H1 (cell line): ENCODE measurements around the gene ZNF366. TPM values are rescaled to one million over a fixed set of nuclear protein-coding genes. Genes with fewer than 3 reads are reported as not detected.

Experiments used
- BRCA1 ChIP-seq: IDR thresholded peaks from 2 replicates; pipeline ENCODE4 v1.6.1; 2012; ENCODE audit warnings: low read depth, low read length, improper control_type of control experiment
- EGR1 ChIP-seq: IDR thresholded peaks from 2 replicates; pipeline ENCODE4 v1.6.1; 2011; ENCODE audit warnings: low read depth, low read length, borderline replicate concordance
- HDAC6 ChIP-seq: IDR thresholded peaks from one replicate; pipeline ENCODE4 v1.7.1; 2012; ENCODE audit warnings: low read depth, mild to moderate bottlenecking, inconsistent platforms, low read length, moderate library complexity
- KDM5A ChIP-seq: fragments of 200-600 bp; IDR thresholded peaks from 2 replicates; pipeline ENCODE4 v1.7.1; 2012; ENCODE audit warnings: mild to moderate bottlenecking, low read length, inconsistent platforms, mixed read lengths
- RFX5 ChIP-seq: IDR thresholded peaks from 2 replicates; pipeline ENCODE4 v1.6.1; 2011; ENCODE audit warnings: low read depth, low read length, improper control_type of control experiment, borderline replicate concordance
- SP1 ChIP-seq: IDR thresholded peaks from 2 replicates; pipeline ENCODE4 v1.6.1; 2011; ENCODE audit warnings: low read depth, low read length
- SUZ12 ChIP-seq: fragments of 200-600 bp; sonication (generic); IDR thresholded peaks from 2 replicates; pipeline ENCODE4 v1.6.1; 2012; ENCODE audit warnings: mild to moderate bottlenecking, inconsistent platforms, low read length, moderate library complexity, mixed read lengths
- polyA plus RNA-seq, 7 experiments: library from polyadenylated mRNA; depleted of rRNA in 3 of 7; stranded (reverse) in 5 of 7; unstranded in 2 of 7; fragments of >200 nt in 5 of 7; fragments of 200-250 nt in 2 of 7; gene quantifications; 1 replicate in 5 of 7; 2 replicates in 1 of 7; 4 replicates in 1 of 7; pipeline versions ENCODE4 v1.2.1 to v1.2.3, GENCODE V29; 2011 to 2013; ENCODE audit warnings: missing spikeins in 2 of 7, mixed read lengths in 2 of 7
- total RNA-seq: library from RNA; stranded (reverse); fragmentation: NEBNext Ultra II Directional; extraction: Animal tissue kit (Norgen Biotek cat#: 25700); gene quantifications from 2 replicates; pipeline ENCODE4 v1.2.1, GENCODE V29; 2021

ZNF366 gene
- total and polyA plus RNA-seq, 2 of the 8 experiments (the other 6 are each of a cell fraction or from before 2014, with no cell fraction given) = not detected

DNA sequence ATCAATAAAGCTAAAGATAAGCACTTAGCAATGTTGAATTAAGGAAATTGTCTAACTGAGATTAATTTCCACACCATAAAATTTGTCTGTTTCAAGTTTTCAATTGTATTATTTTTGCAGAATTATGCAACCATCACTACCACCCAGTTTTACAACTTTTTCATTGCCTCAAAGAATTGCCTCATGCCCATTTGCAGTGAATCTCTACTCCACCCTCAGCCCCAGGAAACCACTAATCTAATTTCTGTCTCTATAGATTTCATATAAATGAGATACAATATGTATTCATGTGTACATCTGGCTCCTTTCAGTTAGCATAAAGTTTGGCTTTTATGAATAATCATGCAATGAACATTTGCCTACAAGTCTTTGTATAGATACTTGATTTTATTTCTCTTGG, 114.2 kb downstream of the ZNF366 start (continued):
- no peak for TF ChIP-seq RFX5
- TF ChIP-seq BRCA1 = no peak
- no peak for TF ChIP-seq EGR1
- TF ChIP-seq KDM5A = no peak
- no peak for TF ChIP-seq HDAC6
- no peak for TF ChIP-seq SUZ12
- no peak for TF ChIP-seq SP1
- TF ChIP-seq, all 59 proteins: peak for 0

Other genes with a start within 250 kb of the ZNF366 start
- 102 and 105 TPM in 2 replicates for gene MRPS27, start 187.2 kb downstream of the ZNF366 start, total RNA-seq
- 86.1 and 93.2 TPM in 2 replicates for gene MRPS27, start 187.2 kb downstream of the ZNF366 start, polyA plus RNA-seq (2011; rRNA removed)
- 12.6 and 15.4 TPM in 2 replicates for gene PTCD2, start 187.0 kb downstream of the ZNF366 start, total RNA-seq
- 5.6 and 7.3 TPM in 2 replicates for gene PTCD2, start 187.0 kb downstream of the ZNF366 start, polyA plus RNA-seq (2011; rRNA removed)